IMR-90 (cell line): ENCODE measurements around the gene MYO1H. TPM values are rescaled to one million over a fixed set of nuclear protein-coding genes. Genes with fewer than 3 reads are reported as not detected.

Experiments
- ATAC-seq: fragments of 200-7000 bp; cut with Tn5 transposase; 2 replicates; pipeline ENCODE4 v1.9.1; 2020; ENCODE audit warnings: low read depth, mild to moderate bottlenecking, moderate library complexity
- BruUV-seq: library from RNA; stranded (reverse); fragments of 400-500 nt; replicated peaks from 2 replicates; lab custom pipeline; 2021; lab: Mats Ljungman, UMichigan
- CTCF ChIA-PET: fragments of 300-600 bp; formaldehyde crosslinking; extraction: SDS; loops from one replicate; lab custom pipeline; 2021; ENCODE audit warnings: antibody characterized with exemption; lab: Yijun Ruan, JAX
- POLR2A ChIA-PET: fragments of 300-600 bp; sonication (Branson Sonifier 250); formaldehyde crosslinking; loops from one replicate; lab custom pipeline; 2022; ENCODE audit warnings: antibody characterized with exemption; ENCODE audit not compliant: unreplicated experiment; lab: Charles Lee
- DNase-seq: peaks from one replicate; pipeline ENCODE4 v3.0.0; 2013
- H2AFZ ChIP-seq: replicated peaks from 2 replicates; pipeline ENCODE3; 2013; ENCODE audit warnings: low read length, mild to moderate bottlenecking; ENCODE audit not compliant: poor library complexity
- H2AK5ac ChIP-seq: 2 replicates; pipeline ENCODE4 v1.6.1; 2013; ENCODE audit warnings: low read depth, low read length, inconsistent platforms
- H2AK9ac ChIP-seq: replicated peaks from 2 replicates; pipeline ENCODE3; 2013; ENCODE audit warnings: mild to moderate bottlenecking, low read depth, low read length, moderate library complexity; ENCODE audit not compliant: poor library complexity
- H2BK120ac ChIP-seq: 2 replicates; pipeline ENCODE4 v1.6.1; 2013; ENCODE audit warnings: low read depth, low read length, inconsistent platforms
- H2BK15ac ChIP-seq: 3 replicates; pipeline ENCODE4 v1.6.1; 2013; ENCODE audit warnings: low read depth, low read length, inconsistent platforms
- H2BK20ac ChIP-seq: 2 replicates; pipeline ENCODE4 v1.6.1; 2013; ENCODE audit warnings: low read depth, mild to moderate bottlenecking, inconsistent platforms, low read length, moderate library complexity
- H2BK5ac ChIP-seq: 2 replicates; pipeline ENCODE4 v1.6.1; 2013; ENCODE audit warnings: mild to moderate bottlenecking, low read depth, low read length, inconsistent platforms; ENCODE audit not compliant: poor library complexity, severe bottlenecking
- H3K14ac ChIP-seq: replicated peaks from 2 replicates; pipeline ENCODE4 v1.6.1; 2013; ENCODE audit warnings: low read depth, low read length, inconsistent platforms
- H3K18ac ChIP-seq: 2 replicates; pipeline ENCODE4 v1.6.1; 2013; ENCODE audit warnings: low read depth, low read length, control low read depth
- H3K23ac ChIP-seq: 2 replicates; pipeline ENCODE4 v1.6.1; 2013; ENCODE audit warnings: low read depth, low read length, inconsistent platforms
- H3K27ac ChIP-seq: 2 replicates; pipeline ENCODE4 v1.5.1; 2013; ENCODE audit warnings: mild to moderate bottlenecking, control low read depth, low read length; ENCODE audit not compliant: insufficient read depth
- H3K27me3 ChIP-seq: 2 replicates; pipeline ENCODE4 v1.6.1; 2013; ENCODE audit warnings: low read length; ENCODE audit not compliant: control insufficient read depth, insufficient read depth
- H3K36me3 ChIP-seq: 2 replicates; pipeline ENCODE4 v1.6.1; 2013; ENCODE audit warnings: low read length, mixed read lengths; ENCODE audit not compliant: control insufficient read depth, insufficient read depth
- H3K4ac ChIP-seq: 2 replicates; pipeline ENCODE4 v1.6.1; 2013; ENCODE audit warnings: low read depth, low read length, inconsistent platforms
- H3K4me1 ChIP-seq: 2 replicates; pipeline ENCODE4 v1.6.1; 2013; ENCODE audit warnings: low read length, mixed read lengths; ENCODE audit not compliant: control insufficient read depth, insufficient read depth
- H3K4me2 ChIP-seq: 2 replicates; pipeline ENCODE4 v1.6.1; 2013; ENCODE audit warnings: low read depth, mild to moderate bottlenecking, control low read depth, low read length, moderate library complexity
- H3K4me3 ChIP-seq: 2 replicates; pipeline ENCODE4 v1.5.1; 2013; ENCODE audit warnings: low read depth, mild to moderate bottlenecking, control low read depth, low read length, moderate library complexity; ENCODE audit not compliant: insufficient read depth
- H3K56ac ChIP-seq: 2 replicates; pipeline ENCODE4 v1.6.1; 2013; ENCODE audit warnings: low read length, inconsistent platforms; ENCODE audit not compliant: insufficient read depth; ENCODE audit errors: extremely low read depth
- H3K79me1 ChIP-seq, 2 experiments: 2 replicates each; pipeline ENCODE4 v1.6.1; 2013; ENCODE audit warnings: low read length in 2 of 2, inconsistent platforms in 1 of 2, low read depth in 1 of 2
- H3K9ac ChIP-seq: 2 replicates; pipeline ENCODE4 v1.6.1; 2013; ENCODE audit warnings: low read depth, low read length, control low read depth
- H3K9me1 ChIP-seq: 2 replicates; pipeline ENCODE4 v1.6.1; 2013; ENCODE audit warnings: low read length, inconsistent platforms; ENCODE audit not compliant: insufficient read depth
- H3K9me3 ChIP-seq: 2 replicates; pipeline ENCODE4 v1.6.1; 2013; ENCODE audit warnings: low read length; ENCODE audit not compliant: control insufficient read depth, insufficient read depth
- H4K20me1 ChIP-seq: 2 replicates; pipeline ENCODE4 v1.6.1; 2013; ENCODE audit warnings: low read length, inconsistent platforms; ENCODE audit not compliant: insufficient read depth
- H4K5ac ChIP-seq: 2 replicates; pipeline ENCODE4 v1.6.1; 2013; ENCODE audit warnings: mild to moderate bottlenecking, low read depth, low read length, control low read depth
- H4K8ac ChIP-seq, 2 experiments: 2 replicates each; pipeline ENCODE4 v1.6.1; 2013; ENCODE audit warnings: low read depth in 2 of 2, low read length in 2 of 2, control low read depth in 1 of 2, inconsistent platforms in 1 of 2
- H4K91ac ChIP-seq: 2 replicates; pipeline ENCODE4 v1.6.1; 2013; ENCODE audit warnings: low read depth, low read length, inconsistent platforms; ENCODE audit not compliant: insufficient read depth
- BHLHE40 ChIP-seq: fragments of 150-350 bp; IDR thresholded peaks from 2 replicates; pipeline ENCODE4 v1.6.1; 2016; ENCODE audit warnings: mild to moderate bottlenecking, low read depth, low read length
- CHD1 ChIP-seq: IDR thresholded peaks from 2 replicates; pipeline ENCODE4 v1.6.1; 2012; ENCODE audit warnings: low read depth, low read length, improper control_type of control experiment
- ELK1 ChIP-seq: fragments of 150-350 bp; IDR thresholded peaks from 2 replicates; pipeline ENCODE4 v1.6.1; 2016; ENCODE audit warnings: low read depth, mild to moderate bottlenecking, low read length, moderate library complexity, borderline replicate concordance
- FOS ChIP-seq: fragments of 150-350 bp; IDR thresholded peaks from 2 replicates; pipeline ENCODE4 v1.6.1; 2016; ENCODE audit warnings: low read depth, low read length
- MXI1 ChIP-seq: IDR thresholded peaks from 2 replicates; pipeline ENCODE4 v1.6.1; 2012; ENCODE audit warnings: low read depth, mild to moderate bottlenecking, low read length, moderate library complexity, borderline replicate concordance
- POLR2A ChIP-seq: IDR thresholded peaks from 2 replicates; pipeline ENCODE4 v1.6.1; 2012; ENCODE audit warnings: mild to moderate bottlenecking, low read depth, low read length
- RAD21 ChIP-seq: IDR thresholded peaks from 2 replicates; pipeline ENCODE4 v1.6.1; 2012; ENCODE audit warnings: low read length, improper control_type of control experiment
- SMC3 ChIP-seq: fragments of 150-350 bp; IDR thresholded peaks from 2 replicates; pipeline ENCODE4 v1.6.1; 2016; ENCODE audit warnings: low read depth, mild to moderate bottlenecking, antibody characterized with exemption, low read length, moderate library complexity
- WGBS, 2 experiments: methylation state at CpG; one replicate each; pipeline versions ENCODE4 v1.1.5 to v1.1.7; 2013; ENCODE audit warnings: missing lambda C conversion rate in 2 of 2; ENCODE audit not compliant: insufficient read length in 1 of 2; ENCODE audit errors: extremely low coverage in 2 of 2; 5-methylcytosine and 5-hydroxymethylcytosine counted together
- dilution Hi-C: fragments of 300-500 bp; cut with HindIII; formaldehyde crosslinking; loops from one replicate; pipeline ENCODE4 v1.14.3; 2018; ENCODE audit warnings: low sequenced_read_pairs; ENCODE audit not compliant: unreplicated experiment
- in situ Hi-C: fragments of 300-500 bp; cut with MboI; formaldehyde crosslinking; loops from 3 replicates; pipeline ENCODE4 v1.14.3; 2019; ENCODE audit warnings: low sequenced_read_pairs, inconsistent platforms, mixed read lengths
- intact Hi-C: fragments of 100-400 bp; cut with micrococcal nuclease; formaldehyde crosslinking; loops from 2 replicates; pipeline ENCODE4 v1.10.0; 2022
- polyA plus RNA-seq, 3 experiments: library from polyadenylated mRNA; depleted of rRNA; stranded (reverse); fragments of >200 nt; gene quantifications; 2 replicates each; pipeline ENCODE4 v1.2.3, GENCODE V29; 2012; ENCODE audit warnings: low replicate concordance in 1 of 3
- total RNA-seq: library from RNA; depleted of rRNA; stranded (reverse); fragments of >200 nt; gene quantifications from 2 replicates; pipeline ENCODE4 v1.2.3, GENCODE V29; 2012
- TF ChIP-seq, protein P1 (sequence below): fragments of 150-350 bp; IDR thresholded peaks from 2 replicates; pipeline ENCODE4 v1.6.1; 2017; ENCODE audit warnings: mild to moderate bottlenecking, antibody characterized with exemption, low read length, low read depth

Gene MYO1H
- total and polyA plus RNA-seq, 2 of the 4 experiments (the other 2 are of a cell fraction) = not detected

DNA sequence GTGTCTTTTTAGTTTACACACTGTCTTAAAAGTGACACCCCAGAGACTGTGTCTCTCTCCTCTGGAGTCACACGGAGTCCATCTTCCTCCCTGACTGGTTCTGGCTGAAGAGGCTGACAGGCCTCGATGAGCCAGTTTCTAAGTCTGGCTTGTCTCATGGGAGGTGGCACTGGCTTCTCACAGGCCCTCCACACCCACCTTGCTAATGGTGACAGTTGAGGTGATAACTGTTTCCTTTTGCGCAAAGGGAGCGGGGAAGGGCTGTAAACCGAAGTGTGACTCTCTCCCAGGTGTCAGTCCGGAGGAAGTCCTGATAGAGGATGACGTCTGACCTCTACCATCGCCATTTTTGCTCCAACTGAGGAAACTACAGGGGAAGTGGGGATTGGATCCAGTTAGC lies 99.2 kb downstream of the MYO1H start:
- 100% methylated on average over 1 of the region's 8 CpGs; no CpG with 5 or more reads in 1 of the 2 experiments for WGBS, 2 experiments
- Histone ChIP-seq H4K91ac (no peak overlapping the region), H3K56ac (no peak overlapping the region), H2AK9ac (no peak overlapping the region), H3K27ac (no peak overlapping the region), H3K79me1 (peaks cover 31 to 75% of the 10 kb centered on the region in 2 experiments), H2BK120ac (no peak overlapping the region), H2BK15ac (no peak overlapping the region), H3K9ac (no peak overlapping the region), H3K4me1 (peaks cover 10% of the 10 kb centered on the region), H4K5ac (no peak overlapping the region), H3K18ac (no peak overlapping the region), H3K4ac (no peak overlapping the region), H2AFZ (no peak overlapping the region), H2AK5ac (no peak overlapping the region), H3K4me3 (no peak overlapping the region), H4K8ac (no peak overlapping the region), H2BK20ac (no peak overlapping the region), H3K23ac (no peak overlapping the region), H3K36me3 (peaks cover 50% of the 10 kb centered on the region), H3K27me3 (no peaks in the 10 kb centered on the region), H2BK5ac (no peak overlapping the region), H4K20me1 (peaks cover 34% of the 10 kb centered on the region), H3K9me1 (peaks cover 11% of the 10 kb centered on the region), H3K4me2 (no peak overlapping the region), H3K9me3 (no peaks in the 10 kb centered on the region), H3K14ac (no peak overlapping the region)
- no peak for TF ChIP-seq ELK1
- TF ChIP-seq, protein P1, sequence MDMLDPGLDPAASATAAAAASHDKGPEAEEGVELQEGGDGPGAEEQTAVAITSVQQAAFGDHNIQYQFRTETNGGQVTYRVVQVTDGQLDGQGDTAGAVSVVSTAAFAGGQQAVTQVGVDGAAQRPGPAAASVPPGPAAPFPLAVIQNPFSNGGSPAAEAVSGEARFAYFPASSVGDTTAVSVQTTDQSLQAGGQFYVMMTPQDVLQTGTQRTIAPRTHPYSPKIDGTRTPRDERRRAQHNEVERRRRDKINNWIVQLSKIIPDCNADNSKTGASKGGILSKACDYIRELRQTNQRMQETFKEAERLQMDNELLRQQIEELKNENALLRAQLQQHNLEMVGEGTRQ = no peak
- no peak for TF ChIP-seq FOS
- TF ChIP-seq POLR2A = no peak
- no peak for TF ChIP-seq RAD21
- no peak for TF ChIP-seq BHLHE40
- no peak for TF ChIP-seq MXI1
- TF ChIP-seq SMC3 = no peak
- no peak for TF ChIP-seq CHD1
- ATAC-seq (no peak), DNase-seq (no peak)
- in situ Hi-C loops = no loop called here
- POLR2A ChIA-PET = no interaction called here
- CTCF ChIA-PET = no interaction called here
- BruUV-seq = no TSS peak
- dilution Hi-C loops = no loop called here
- intact Hi-C loops = no loop called here
